MM.1S (cell line): Measurements from ENCODE around the gene PLD1.
A peak's percentile ranks its signal among the peaks of the same experiment; 100 is the strongest.

Experiments used
- DNase-seq: peaks from one replicate; pipeline ENCODE4 v3.0.0-alpha.2; 2015
- H2AFZ ChIP-seq: fragments of 300-600 bp; sonication (generic); 2 replicates; pipeline ENCODE4 v1.6.0; 2016; ENCODE audit warnings: antibody characterized with exemption, low read length
- H3F3A ChIP-seq: fragments of 300-600 bp; sonication (generic); 2 replicates; pipeline ENCODE4 v1.6.1; 2016; ENCODE audit warnings: mild to moderate bottlenecking, antibody characterized with exemption, low read length, moderate library complexity, mixed read lengths; ENCODE audit not compliant: insufficient read depth
- H3K27ac ChIP-seq: fragments of 300-600 bp; sonication (generic); 2 replicates; pipeline ENCODE4 v1.5.1; 2016; ENCODE audit warnings: mild to moderate bottlenecking, low read length
- H3K27me3 ChIP-seq: fragments of 300-600 bp; sonication (generic); replicated peaks from 2 replicates; pipeline ENCODE4 v1.6.0; 2016; ENCODE audit warnings: low read length; ENCODE audit not compliant: insufficient read depth
- H3K36me3 ChIP-seq: fragments of 300-600 bp; sonication (generic); replicated peaks from 2 replicates; pipeline ENCODE4 v1.6.1; 2016; ENCODE audit warnings: mild to moderate bottlenecking, low read length, mixed read lengths; ENCODE audit not compliant: insufficient read depth
- H3K4me1 ChIP-seq: fragments of 300-600 bp; sonication (generic); 2 replicates; pipeline ENCODE4 v1.6.1; 2016; ENCODE audit warnings: low read length, mixed read lengths
- H3K4me2 ChIP-seq: fragments of 300-600 bp; sonication (generic); 2 replicates; pipeline ENCODE4 v1.6.0; 2016; ENCODE audit warnings: low read depth, low read length
- H3K4me3 ChIP-seq: fragments of 300-600 bp; sonication (generic); 2 replicates; pipeline ENCODE4 v1.5.1; 2016; ENCODE audit warnings: low read length, mixed read lengths
- H3K79me2 ChIP-seq: fragments of 300-600 bp; sonication (generic); 2 replicates; pipeline ENCODE4 v1.6.1; 2016; ENCODE audit warnings: mixed run types, low read length, mixed read lengths
- H3K9ac ChIP-seq: fragments of 300-600 bp; sonication (generic); 2 replicates; pipeline ENCODE4 v1.6.1; 2016; ENCODE audit warnings: low read length, mixed read lengths
- H3K9me2 ChIP-seq: fragments of 300-600 bp; sonication (generic); replicated peaks from 2 replicates; pipeline ENCODE4 v1.6.1; 2016; ENCODE audit warnings: mild to moderate bottlenecking, low read length, mixed read lengths; ENCODE audit not compliant: insufficient read depth
- H3K9me3 ChIP-seq: fragments of 300-600 bp; sonication (generic); replicated peaks from 2 replicates; pipeline ENCODE4 v1.6.1; 2016; ENCODE audit warnings: mild to moderate bottlenecking, low read length, mixed read lengths; ENCODE audit not compliant: insufficient read depth
- H4K20me1 ChIP-seq: fragments of 300-600 bp; sonication (generic); 2 replicates; pipeline ENCODE4 v1.6.1; 2016; ENCODE audit warnings: mild to moderate bottlenecking, low read length, moderate library complexity, mixed read lengths; ENCODE audit not compliant: insufficient read depth
- CTCF ChIP-seq: fragments of 300-600 bp; sonication (generic); IDR thresholded peaks from 2 replicates; pipeline ENCODE4 v1.5.1; 2016; ENCODE audit warnings: antibody characterized with exemption, low read length, mixed read lengths
- EZH2 ChIP-seq: fragments of 300-600 bp; sonication (generic); optimal IDR thresholded peaks from 2 replicates; pipeline ENCODE3; 2017; ENCODE audit warnings: low read depth, mild to moderate bottlenecking, antibody characterized with exemption, low read length, mixed read lengths
- EZH2phosphoT487 ChIP-seq: fragments of 300-600 bp; sonication (generic); IDR thresholded peaks from 2 replicates; pipeline ENCODE4 v1.6.1; 2018; ENCODE audit warnings: antibody characterized with exemption, low read length

Gene PLD1

GRCh38 chr3:171569571-171570132, 240.6 kb downstream of the PLD1 start:
- Histone ChIP-seq H3K79me2 (no peaks in the 10 kb centered on the region), H3F3A (no peaks in the 10 kb centered on the region), H3K4me1 (no peaks in the 10 kb centered on the region), H3K9me2 (no peaks in the 10 kb centered on the region), H3K9ac (no peak overlapping the region), H3K4me3 (no peak overlapping the region), H3K36me3 (no peaks in the 10 kb centered on the region), H3K9me3 (no peaks in the 10 kb centered on the region), H3K27ac (no peak overlapping the region), H3K4me2 (no peak overlapping the region), H3K27me3 (no peaks in the 10 kb centered on the region), H2AFZ (no peak overlapping the region), H4K20me1 (no peaks in the 10 kb centered on the region)
- TF ChIP-seq CTCF = 0 out of 2 replicates have a peak, but pooled peaks have one; percentile 15
- no peak for TF ChIP-seq EZH2
- no peak for TF ChIP-seq EZH2phosphoT487
- DNase-seq = no peak

- Histone ChIP-seq H3K4me1 (no peaks in the 10 kb centered on the region), H3K27me3 (no peaks in the 10 kb centered on the region), H3K9me3 (no peaks in the 10 kb centered on the region), H3K9me2 (no peaks in the 10 kb centered on the region), H3K79me2 (no peaks in the 10 kb centered on the region), H3K9ac (no peak overlapping the region), H3K4me3 (no peak overlapping the region), H3F3A (no peaks in the 10 kb centered on the region), H3K4me2 (no peak overlapping the region), H3K27ac (no peak overlapping the region), H3K36me3 (no peaks in the 10 kb centered on the region), H2AFZ (no peak overlapping the region), H4K20me1 (no peaks in the 10 kb centered on the region)
- no peak for TF ChIP-seq EZH2phosphoT487
- TF ChIP-seq CTCF = no peak
- TF ChIP-seq EZH2 = no peak
- DNase-seq = no peak
Observed at GRCh38 chr3:171568766-171569165, 241.5 kb downstream of the PLD1 start.

- Histone ChIP-seq H2AFZ (no peak overlapping the region), H4K20me1 (no peaks in the 10 kb centered on the region), H3K27me3 (no peaks in the 10 kb centered on the region), H3K4me1 (no peaks in the 10 kb centered on the region), H3K4me2 (no peak overlapping the region), H3K79me2 (no peaks in the 10 kb centered on the region), H3K9ac (no peak overlapping the region), H3K27ac (no peak overlapping the region), H3K36me3 (no peaks in the 10 kb centered on the region), H3K9me3 (no peaks in the 10 kb centered on the region), H3F3A (no peaks in the 10 kb centered on the region), H3K4me3 (no peak overlapping the region), H3K9me2 (no peaks in the 10 kb centered on the region)
- TF ChIP-seq EZH2phosphoT487 (no peak), CTCF (peak; percentile 91), EZH2 (no peak)
- peak; percentile 68 for DNase-seq
Observed at GRCh38 chr3:171566803-171567422, 243.4 kb downstream of the PLD1 start.
